BJ (cell line): ENCODE results near the gene NCAPH2. TPM values are rescaled to one million over a fixed set of nuclear protein-coding genes. Genes with fewer than 3 reads are reported as not detected.

ENCODE experiments used
- CTCF ChIA-PET: fragments of 350-600 bp; formaldehyde crosslinking; extraction: SDS; loops from one replicate; lab custom pipeline; 2021; ENCODE audit warnings: antibody characterized with exemption, inconsistent platforms; lab: Yijun Ruan, JAX
- POLR2A ChIA-PET: fragments of 300-600 bp; sonication (Branson Sonifier 250); formaldehyde crosslinking; extraction: SDS; loops from one replicate; lab custom pipeline; 2021; ENCODE audit warnings: antibody characterized with exemption; lab: Charles Lee
- DNase-seq: peaks from one replicate; pipeline ENCODE4 v3.0.0-alpha.2; 2011; ENCODE audit warnings: low read depth
- H3K27me3 ChIP-seq: 2 replicates; pipeline ENCODE4 v1.6.0; 2011; ENCODE audit warnings: low read length; ENCODE audit not compliant: control insufficient read depth, insufficient read depth
- H3K36me3 ChIP-seq: 2 replicates; pipeline ENCODE4 v1.5.1; 2011; ENCODE audit warnings: low read length; ENCODE audit not compliant: control insufficient read depth, insufficient read depth
- H3K4me3 ChIP-seq: 2 replicates; pipeline ENCODE4 v1.5.1; 2011; ENCODE audit warnings: low read depth, mild to moderate bottlenecking, control low read depth, low read length
- CTCF ChIP-seq: IDR thresholded peaks from 2 replicates; pipeline ENCODE4 v1.5.1; 2011; ENCODE audit warnings: low read depth, mild to moderate bottlenecking, control low read depth, inconsistent platforms, low read length, moderate library complexity; ENCODE audit not compliant: insufficient read depth
- polyA plus RNA-seq: library from polyadenylated mRNA; depleted of rRNA; stranded (reverse); fragments of >200 nt; gene quantifications from 2 replicates; pipeline ENCODE4 v1.2.3, GENCODE V29; 2011

The NCAPH2 gene
- polyA plus RNA-seq, 1 experiment = 31.7 TPM

- Histone ChIP-seq H3K36me3 (peaks cover 5% of the 10 kb centered on the region), H3K27me3 (peaks cover 3% of the 10 kb centered on the region; the same call in 1 of the 2 replicates), H3K4me3 (peak within 1 kb of the TSS; percentile 64)
- DNase-seq = peak; percentile 31
- POLR2A ChIA-PET = no interaction called here
- no peak for TF ChIP-seq CTCF
- CTCF ChIA-PET = no interaction called here
Measured at GRCh38 chr22:50474710-50475651, 33.0 kb upstream of the NCAPH2 start, which contains the start of gene SBF1. SBF1 (minus strand) TSS chr22:50475035; CDS start chr22:50474840, 195 bp downstream.

GRCh38 chr22:50475652-50476002 is 32.4 kb upstream of the NCAPH2 start:
- H3K27me3 ChIP-seq = peaks cover 8% of the 10 kb centered on the region; the same call in 1 of the 2 replicates
- H3K36me3 ChIP-seq = peaks cover 5% of the 10 kb centered on the region
- no peak overlapping the region for H3K4me3 ChIP-seq
- TF ChIP-seq CTCF = no peak
- CTCF ChIA-PET = no interaction called here
- POLR2A ChIA-PET = no interaction called here
- no peak for DNase-seq

GRCh38 chr22:50476868-50477267 is 31.2 kb upstream of the NCAPH2 start:
- H3K27me3 ChIP-seq = peaks cover 8% of the 10 kb centered on the region; the same call in 1 of the 2 replicates
- ChIA-PET POLR2A (no interaction called here), CTCF (interaction anchor here (1.7 kb wide), 1 partner anchor 21 kb away, joined by 5 read pairs; no protein-coding TSS in a partner anchor)
- H3K36me3 ChIP-seq = peaks cover 3% of the 10 kb centered on the region
- TF ChIP-seq CTCF = no peak
- no peak for DNase-seq
- no peak overlapping the region for H3K4me3 ChIP-seq

GRCh38 chr22:50477923-50478322 is 30.1 kb upstream of the NCAPH2 start:
- H3K27me3 ChIP-seq = peaks cover 8% of the 10 kb centered on the region; the same call in 1 of the 2 replicates
- CTCF ChIA-PET = interaction anchor here (0.9 to 1.7 kb wide), 2 partner anchors 20 to 34 kb away, joined by 3 to 5 read pairs; no protein-coding TSS in a partner anchor
- no peak overlapping the region for H3K4me3 ChIP-seq
- POLR2A ChIA-PET = no interaction called here
- TF ChIP-seq CTCF = no peak
- H3K36me3 ChIP-seq = peaks cover 5% of the 10 kb centered on the region
- DNase-seq = no peak

GRCh38 chr22:50479721-50480120 is 28.3 kb upstream of the NCAPH2 start:
- DNase-seq = no peak
- CTCF ChIA-PET = interaction anchor here (0.8 to 1.1 kb wide), 2 partner anchors 18 to 23 kb away, joined by 3 read pairs; no protein-coding TSS in a partner anchor
- H3K4me3 ChIP-seq = no peak overlapping the region
- peaks cover 8% of the 10 kb centered on the region; the same call in 1 of the 2 replicates for H3K27me3 ChIP-seq
- H3K36me3 ChIP-seq = peaks cover 8% of the 10 kb centered on the region; the same call in 1 of the 2 replicates
- TF ChIP-seq CTCF = no peak
- POLR2A ChIA-PET = no interaction called here
